A549 (cell line): ENCODE data around the gene POLR2L. TPM values are rescaled to one million over a fixed set of nuclear protein-coding genes. Genes with fewer than 3 reads are reported as not detected.

ENCODE experiments used
- ATAC-seq, 2 experiments: fragments of 200-7000 bp in 1 of 2; fragments of >200 bp in 1 of 2; cut with Nextera tagmentation in 1 of 2; cut with Tn5 transposase in 1 of 2; 3 replicates each; pipeline versions ENCODE4 v1.8.0 to v1.9.1; 2018 to 2020; ENCODE audit warnings: mild to moderate bottlenecking in 1 of 2, moderate library complexity in 1 of 2
- CTCF ChIA-PET: fragments of 300-600 bp; sonication (Branson Sonifier 250); formaldehyde crosslinking; extraction: SDS; loops from one replicate; lab custom pipeline; 2021; ENCODE audit warnings: antibody characterized with exemption, inconsistent platforms; lab: Yijun Ruan, JAX
- POLR2A ChIA-PET: fragments of 350-600 bp; formaldehyde crosslinking; extraction: SDS; loops from one replicate; lab custom pipeline; 2021; ENCODE audit warnings: antibody characterized with exemption, inconsistent platforms; lab: Yijun Ruan, JAX
- DNase-seq, 2 experiments: peaks; one replicate each; pipeline versions ENCODE4 v3.0.0 to v3.0.0-alpha.2; 2011 to 2016; ENCODE audit warnings: low read depth in 1 of 2, low spot score in 1 of 2
- FAIRE-seq: peaks from 2 replicates; lab custom pipeline; 2011; peaks lifted over from hg19 to GRCh38; lab: Jason Lieb, UNC
- H3K27ac ChIP-seq, 2 experiments: fragments of >200 bp; sonication (Bioruptor Twin); formaldehyde crosslinking; 3 replicates each; pipeline ENCODE4 v1.5.1; 2016 to 2017
- H3K4me1 ChIP-seq: fragments of >200 bp; sonication (Bioruptor Twin); formaldehyde crosslinking; 3 replicates; pipeline ENCODE4 v1.6.1; 2016
- H3K4me2 ChIP-seq: fragments of >200 bp; sonication (Bioruptor Twin); formaldehyde crosslinking; 3 replicates; pipeline ENCODE4 v1.6.1; 2016
- H3K4me3 ChIP-seq: fragments of >200 bp; sonication (Bioruptor Twin); formaldehyde crosslinking; 3 replicates; pipeline ENCODE4 v1.5.1; 2016
- H3K9me3 ChIP-seq: fragments of >200 bp; sonication (Bioruptor Twin); formaldehyde crosslinking; 3 replicates; pipeline ENCODE4 v1.6.1; 2016
- BHLHE40 ChIP-seq: IDR thresholded peaks from 2 replicates; pipeline ENCODE4 v1.6.1; 2012; ENCODE audit warnings: low read depth, low read length, inconsistent platforms
- CEBPB ChIP-seq, 2 experiments: fragments of >200 bp in 1 of 2; sonication (Bioruptor Twin) in 1 of 2; formaldehyde crosslinking in 1 of 2; IDR thresholded peaks; 2 replicates each; pipeline ENCODE4 v1.6.1; 2012 to 2016
- CHD2 ChIP-seq: fragments of 150-350 bp; IDR thresholded peaks from 2 replicates; pipeline ENCODE4 v1.6.1; 2014; ENCODE audit warnings: low read length; ENCODE audit not compliant: partially characterized antibody
- CHD4 ChIP-seq: fragments of 200-600 bp; sonication (generic); IDR thresholded peaks from 2 replicates; pipeline ENCODE4 v1.6.1; 2016; ENCODE audit warnings: antibody characterized with exemption, mild to moderate bottlenecking, borderline replicate concordance
- HOXB5 ChIP-seq: fragments of 250-450 bp; sonication (Bioruptor Pico); IDR thresholded peaks from 2 replicates; pipeline ENCODE4 v1.5.0; 2020; ENCODE audit warnings: mild to moderate bottlenecking, moderate library complexity
- MAZ ChIP-seq: fragments of 150-350 bp; IDR thresholded peaks from 2 replicates; pipeline ENCODE4 v1.6.1; 2014; ENCODE audit warnings: antibody characterized with exemption, low read depth, low read length, borderline replicate concordance
- MYC ChIP-seq: IDR thresholded peaks from 2 replicates; pipeline ENCODE4 v1.6.1; 2012; ENCODE audit warnings: mild to moderate bottlenecking, inconsistent platforms, low read length, improper control_type of control experiment, borderline replicate concordance
- NFE2L2 ChIP-seq: fragments of 150-350 bp; conservative IDR thresholded peaks from 2 replicates; pipeline ENCODE4 v1.6.1; 2014; ENCODE audit warnings: low read length
- PHF8 ChIP-seq: fragments of 200-600 bp; sonication (generic); IDR thresholded peaks from 2 replicates; pipeline ENCODE4 v1.6.1; 2016; ENCODE audit warnings: low read depth, mild to moderate bottlenecking, antibody characterized with exemption, moderate library complexity, borderline replicate concordance
- RAD21 ChIP-seq, 2 experiments: fragments of >200 bp in 1 of 2; sonication (Bioruptor Twin) in 1 of 2; formaldehyde crosslinking in 1 of 2; IDR thresholded peaks in 1 of 2; conservative IDR thresholded peaks in 1 of 2; 2 replicates in 1 of 2; 3 replicates in 1 of 2; pipeline ENCODE4 v1.6.1; 2012 to 2018; ENCODE audit warnings: inconsistent platforms in 1 of 2
- RNF2 ChIP-seq: fragments of 200-600 bp; sonication (generic); IDR thresholded peaks from 2 replicates; pipeline ENCODE4 v1.6.1; 2016; ENCODE audit warnings: low read depth, mild to moderate bottlenecking, antibody characterized with exemption, moderate library complexity, borderline replicate concordance
- SMC3 ChIP-seq: fragments of >200 bp; sonication (Bioruptor Twin); formaldehyde crosslinking; IDR thresholded peaks from 3 replicates; pipeline ENCODE4 v1.6.1; 2018; ENCODE audit warnings: inconsistent platforms
- TP53 ChIP-seq: fragments of 250-450 bp; sonication (Bioruptor Pico); IDR thresholded peaks from 2 replicates; pipeline ENCODE4 v1.5.0; 2021; ENCODE audit warnings: mild to moderate bottlenecking, moderate library complexity
- ZC3H11A ChIP-seq: fragments of 450-650 bp; IDR thresholded peaks from 2 replicates; pipeline ENCODE4 v1.6.1; 2014; ENCODE audit warnings: antibody characterized with exemption, mild to moderate bottlenecking
- ZFP36 ChIP-seq: fragments of 450-650 bp; IDR thresholded peaks from 2 replicates; pipeline ENCODE4 v1.6.1; 2014; ENCODE audit warnings: borderline replicate concordance; ENCODE audit not compliant: partially characterized antibody
- ZNF302 ChIP-seq: fragments of 250-450 bp; sonication (Bioruptor Pico); IDR thresholded peaks from 2 replicates; pipeline ENCODE4 v1.9.0; 2021; ENCODE audit warnings: inconsistent platforms, mild to moderate bottlenecking, moderate library complexity
- WGBS: methylation state at CpG from one replicate; pipeline ENCODE4 v1.1.6; 2017; ENCODE audit errors: missing lambda C conversion rate; 5-methylcytosine and 5-hydroxymethylcytosine counted together
- polyA plus RNA-seq, 4 experiments: library from polyadenylated mRNA; depleted of rRNA in 3 of 4; stranded (reverse); fragments of >200 nt; fragmentation: RNase III in 1 of 4; extraction: RNeasy Plus Mini Kit Qiagen cat#74134 plus additional on column Dnase treatment in 1 of 4; gene quantifications; 2 replicates in 3 of 4; 3 replicates in 1 of 4; pipeline ENCODE4 v1.2.3, GENCODE V29; 2011 to 2017
- TF ChIP-seq, protein P1 (sequence below): fragments of 250-450 bp; sonication (Bioruptor Pico); IDR thresholded peaks from 2 replicates; pipeline ENCODE4 v1.5.0; 2021; ENCODE audit warnings: mild to moderate bottlenecking, moderate library complexity, borderline replicate concordance
- TF ChIP-seq, protein P2 (sequence below): IDR thresholded peaks from 2 replicates; pipeline ENCODE4 v1.6.1; 2012
- TF ChIP-seq, protein P3 (sequence below): fragments of 450-650 bp; IDR thresholded peaks from 2 replicates; pipeline ENCODE4 v1.6.1; 2014; ENCODE audit warnings: antibody characterized with exemption
- TF ChIP-seq, protein P4 (sequence below): fragments of 200-600 bp; sonication (generic); IDR thresholded peaks from 2 replicates; pipeline ENCODE4 v1.6.1; 2016; ENCODE audit warnings: antibody characterized with exemption, mild to moderate bottlenecking, moderate library complexity
- TF ChIP-seq, protein P5 (sequence below): IDR thresholded peaks from 2 replicates; pipeline ENCODE4 v1.6.1; 2012; ENCODE audit warnings: low read depth, borderline replicate concordance
- TF ChIP-seq, protein P6 (sequence below): IDR thresholded peaks from 2 replicates; pipeline ENCODE4 v1.6.1; 2012

The POLR2L gene
- polyA plus RNA-seq, 2 of the 4 experiments (the other 2 are of a cell fraction): 140 to 773 TPM

DNA sequence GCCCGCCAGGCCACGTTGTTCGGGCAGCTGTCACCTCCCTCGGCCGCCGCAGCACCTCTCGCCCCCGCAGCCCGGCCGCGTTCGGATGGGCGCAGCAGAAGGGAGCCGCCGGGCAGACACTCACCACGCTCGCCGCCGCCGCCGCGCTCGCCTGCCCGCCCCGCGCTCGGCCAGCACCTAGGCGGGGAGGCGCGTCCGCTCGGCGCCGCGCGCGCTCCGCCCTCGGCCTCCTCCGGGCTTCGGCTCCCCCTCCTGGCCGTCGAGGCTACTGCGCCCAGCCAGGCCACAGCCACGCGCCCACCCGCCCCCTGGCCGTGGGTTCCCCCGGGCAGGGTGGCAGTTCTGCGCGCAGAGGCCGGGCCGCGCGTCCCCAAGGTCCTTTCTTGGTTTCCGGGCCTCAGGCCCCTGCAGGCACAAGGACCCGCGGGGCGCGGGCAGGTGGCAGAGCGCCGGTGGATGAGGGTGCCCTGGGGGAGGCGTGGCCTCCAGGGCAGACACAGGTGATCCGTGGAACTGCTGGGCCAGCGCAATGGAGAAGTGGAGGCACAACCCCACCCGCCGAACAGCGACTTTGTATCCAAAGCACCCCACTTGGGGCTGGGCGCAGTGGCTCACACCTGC is 44.1 kb downstream of the POLR2L start, which contains the start of gene SLC25A22 (continued):
- TF ChIP-seq, protein P1, sequence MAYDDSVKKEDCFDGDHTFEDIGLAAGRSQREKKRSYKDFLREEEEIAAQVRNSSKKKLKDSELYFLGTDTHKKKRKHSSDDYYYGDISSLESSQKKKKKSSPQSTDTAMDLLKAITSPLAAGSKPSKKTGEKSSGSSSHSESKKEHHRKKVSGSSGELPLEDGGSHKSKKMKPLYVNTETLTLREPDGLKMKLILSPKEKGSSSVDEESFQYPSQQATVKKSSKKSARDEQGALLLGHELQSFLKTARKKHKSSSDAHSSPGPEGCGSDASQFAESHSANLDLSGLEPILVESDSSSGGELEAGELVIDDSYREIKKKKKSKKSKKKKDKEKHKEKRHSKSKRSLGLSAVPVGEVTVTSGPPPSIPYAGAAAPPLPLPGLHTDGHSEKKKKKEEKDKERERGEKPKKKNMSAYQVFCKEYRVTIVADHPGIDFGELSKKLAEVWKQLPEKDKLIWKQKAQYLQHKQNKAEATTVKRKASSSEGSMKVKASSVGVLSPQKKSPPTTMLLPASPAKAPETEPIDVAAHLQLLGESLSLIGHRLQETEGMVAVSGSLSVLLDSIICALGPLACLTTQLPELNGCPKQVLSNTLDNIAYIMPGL (CRISPR knock-in tag): no peak
- no peak for TF ChIP-seq MAZ
- TF ChIP-seq, protein P2, sequence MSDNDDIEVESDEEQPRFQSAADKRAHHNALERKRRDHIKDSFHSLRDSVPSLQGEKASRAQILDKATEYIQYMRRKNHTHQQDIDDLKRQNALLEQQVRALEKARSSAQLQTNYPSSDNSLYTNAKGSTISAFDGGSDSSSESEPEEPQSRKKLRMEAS: peak; percentile 55
- TF ChIP-seq CEBPB (IDR thresholded peaks at IDR 0.05): no peak
- TF ChIP-seq, protein P3, sequence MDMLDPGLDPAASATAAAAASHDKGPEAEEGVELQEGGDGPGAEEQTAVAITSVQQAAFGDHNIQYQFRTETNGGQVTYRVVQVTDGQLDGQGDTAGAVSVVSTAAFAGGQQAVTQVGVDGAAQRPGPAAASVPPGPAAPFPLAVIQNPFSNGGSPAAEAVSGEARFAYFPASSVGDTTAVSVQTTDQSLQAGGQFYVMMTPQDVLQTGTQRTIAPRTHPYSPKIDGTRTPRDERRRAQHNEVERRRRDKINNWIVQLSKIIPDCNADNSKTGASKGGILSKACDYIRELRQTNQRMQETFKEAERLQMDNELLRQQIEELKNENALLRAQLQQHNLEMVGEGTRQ: no peak
- no peak for TF ChIP-seq NFE2L2
- no peak for TF ChIP-seq CHD4
- no peak for TF ChIP-seq CHD2
- no peak for TF ChIP-seq ZFP36
- no peak; a peak in 3 of 5 replicates for TF ChIP-seq RAD21 (conservative IDR thresholded peaks at IDR 0.05 in 1 of 2, IDR thresholded peaks at IDR 0.05 in 1 of 2)
- TF ChIP-seq ZNF302 (CRISPR knock-in tag): no peak
- TF ChIP-seq, protein P4, sequence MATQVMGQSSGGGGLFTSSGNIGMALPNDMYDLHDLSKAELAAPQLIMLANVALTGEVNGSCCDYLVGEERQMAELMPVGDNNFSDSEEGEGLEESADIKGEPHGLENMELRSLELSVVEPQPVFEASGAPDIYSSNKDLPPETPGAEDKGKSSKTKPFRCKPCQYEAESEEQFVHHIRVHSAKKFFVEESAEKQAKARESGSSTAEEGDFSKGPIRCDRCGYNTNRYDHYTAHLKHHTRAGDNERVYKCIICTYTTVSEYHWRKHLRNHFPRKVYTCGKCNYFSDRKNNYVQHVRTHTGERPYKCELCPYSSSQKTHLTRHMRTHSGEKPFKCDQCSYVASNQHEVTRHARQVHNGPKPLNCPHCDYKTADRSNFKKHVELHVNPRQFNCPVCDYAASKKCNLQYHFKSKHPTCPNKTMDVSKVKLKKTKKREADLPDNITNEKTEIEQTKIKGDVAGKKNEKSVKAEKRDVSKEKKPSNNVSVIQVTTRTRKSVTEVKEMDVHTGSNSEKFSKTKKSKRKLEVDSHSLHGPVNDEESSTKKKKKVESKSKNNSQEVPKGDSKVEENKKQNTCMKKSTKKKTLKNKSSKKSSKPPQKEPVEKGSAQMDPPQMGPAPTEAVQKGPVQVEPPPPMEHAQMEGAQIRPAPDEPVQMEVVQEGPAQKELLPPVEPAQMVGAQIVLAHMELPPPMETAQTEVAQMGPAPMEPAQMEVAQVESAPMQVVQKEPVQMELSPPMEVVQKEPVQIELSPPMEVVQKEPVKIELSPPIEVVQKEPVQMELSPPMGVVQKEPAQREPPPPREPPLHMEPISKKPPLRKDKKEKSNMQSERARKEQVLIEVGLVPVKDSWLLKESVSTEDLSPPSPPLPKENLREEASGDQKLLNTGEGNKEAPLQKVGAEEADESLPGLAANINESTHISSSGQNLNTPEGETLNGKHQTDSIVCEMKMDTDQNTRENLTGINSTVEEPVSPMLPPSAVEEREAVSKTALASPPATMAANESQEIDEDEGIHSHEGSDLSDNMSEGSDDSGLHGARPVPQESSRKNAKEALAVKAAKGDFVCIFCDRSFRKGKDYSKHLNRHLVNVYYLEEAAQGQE: no peak
- TF ChIP-seq ZC3H11A: no peak
- TF ChIP-seq, protein P5, sequence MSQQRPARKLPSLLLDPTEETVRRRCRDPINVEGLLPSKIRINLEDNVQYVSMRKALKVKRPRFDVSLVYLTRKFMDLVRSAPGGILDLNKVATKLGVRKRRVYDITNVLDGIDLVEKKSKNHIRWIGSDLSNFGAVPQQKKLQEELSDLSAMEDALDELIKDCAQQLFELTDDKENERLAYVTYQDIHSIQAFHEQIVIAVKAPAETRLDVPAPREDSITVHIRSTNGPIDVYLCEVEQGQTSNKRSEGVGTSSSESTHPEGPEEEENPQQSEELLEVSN: peak; percentile 36; the same call in 1 of the 2 replicates
- TF ChIP-seq BHLHE40: no peak
- TF ChIP-seq MYC: peak; percentile 67; the same call in 1 of the 2 replicates
- no peak for TF ChIP-seq HOXB5 (CRISPR knock-in tag)
- TF ChIP-seq SMC3: peak; percentile 39; the same call in 2 of the 3 replicates

DNA sequence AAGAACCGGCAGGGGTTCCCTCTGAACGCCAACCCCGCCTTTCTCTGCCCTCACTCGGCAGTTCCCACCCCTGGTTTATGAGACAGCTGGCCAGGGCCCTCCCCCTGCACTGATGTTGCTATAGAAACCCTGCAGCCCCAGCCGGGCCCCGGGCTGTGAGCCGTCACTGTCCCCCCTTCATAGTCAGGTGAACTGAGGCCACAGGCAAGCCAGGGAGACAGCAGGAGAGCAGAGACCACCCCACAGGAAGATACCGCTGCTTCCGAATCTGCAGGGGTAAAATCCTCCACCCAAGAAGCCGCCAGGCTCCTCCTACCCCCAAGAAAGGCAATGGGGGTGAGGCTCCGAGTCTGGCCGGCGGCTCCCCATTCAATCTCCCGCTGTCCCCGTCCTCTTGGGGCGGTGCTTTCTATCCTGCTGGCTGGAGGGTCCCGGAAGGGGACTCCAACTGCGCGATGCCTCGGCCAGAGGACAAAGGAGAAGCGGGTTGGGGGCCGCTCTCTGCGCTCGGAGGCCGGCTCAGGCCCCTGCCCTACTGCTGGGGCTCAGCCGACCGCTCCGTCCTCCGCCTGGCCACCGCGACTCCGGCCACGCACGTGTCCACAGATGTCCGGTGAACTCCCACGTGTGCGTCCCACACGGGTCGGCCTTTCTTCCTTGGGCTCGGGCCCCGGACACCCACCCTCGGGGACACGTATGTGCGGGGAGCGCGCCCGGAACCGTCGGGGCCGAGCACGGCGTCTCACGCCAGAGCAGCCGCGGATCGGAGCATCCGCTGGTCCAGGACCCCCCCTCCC is 44.8 kb downstream of the POLR2L start:
- H3K9me3 ChIP-seq: no peaks in the 10 kb centered on the region
- ChIA-PET CTCF (interaction anchor here (0.6 to 2.1 kb wide), 2 partner anchors 14 to 452 kb away, joined by 3 to 13 read pairs; no protein-coding TSS in a partner anchor), POLR2A (interaction anchor here (0.7 to 1.5 kb wide), 5 partner anchors 11 to 96 kb away, joined by 3 to 6 read pairs (median 3); partner anchors contain the start of genes PNPLA2 and RPLP2)
- peak overlapping the region; percentile 90 for H3K4me2 ChIP-seq
- under 1% methylated on average over 22 of the region's 57 CpGs for WGBS
- peak; percentile 69 to 80 for DNase-seq
- H3K4me1 ChIP-seq: peaks cover 28% of the 10 kb centered on the region
- H3K4me3 ChIP-seq: peak overlapping the region; percentile 66
- ATAC-seq: peak; percentile 45 to 67
- FAIRE-seq: no peak
- peak overlapping the region; percentile 76 to 99 for H3K27ac ChIP-seq
- TF ChIP-seq PHF8 (peak; percentile 36; the same call in 1 of the 2 replicates), RNF2 (no peak), TP53 (peak; percentile 57; the same call in 1 of the 2 replicates)
- TF ChIP-seq, protein P1 (CRISPR knock-in tag): no peak
- TF ChIP-seq, protein P3: no peak
- TF ChIP-seq, protein P6, sequence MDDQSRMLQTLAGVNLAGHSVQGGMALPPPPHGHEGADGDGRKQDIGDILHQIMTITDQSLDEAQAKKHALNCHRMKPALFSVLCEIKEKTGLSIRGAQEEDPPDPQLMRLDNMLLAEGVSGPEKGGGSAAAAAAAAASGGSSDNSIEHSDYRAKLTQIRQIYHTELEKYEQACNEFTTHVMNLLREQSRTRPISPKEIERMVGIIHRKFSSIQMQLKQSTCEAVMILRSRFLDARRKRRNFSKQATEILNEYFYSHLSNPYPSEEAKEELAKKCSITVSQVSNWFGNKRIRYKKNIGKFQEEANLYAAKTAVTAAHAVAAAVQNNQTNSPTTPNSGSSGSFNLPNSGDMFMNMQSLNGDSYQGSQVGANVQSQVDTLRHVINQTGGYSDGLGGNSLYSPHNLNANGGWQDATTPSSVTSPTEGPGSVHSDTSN: 0 out of 2 replicates have a peak, but pooled peaks have one; percentile 19
- TF ChIP-seq, protein P2: peak; percentile 62; the same call in 1 of the 2 replicates
